Ovary (tissue), 3 donors: ENCODE results near the gene PMS1.

Experiments
- EP300 ChIP-seq: sonication (generic); formaldehyde crosslinking; IDR thresholded peaks from one replicate; pipeline ENCODE4 v1.6.1; 2017; ENCODE audit warnings: antibody characterized with exemption
- POLR2A ChIP-seq: fragments of 450-650 bp; IDR thresholded peaks from one replicate; pipeline ENCODE4 v1.6.1; 2017; ENCODE audit warnings: antibody characterized with exemption, mild to moderate bottlenecking, moderate library complexity
- TF ChIP-seq, protein P1 (sequence below), 3 donors: fragments of 450-650 bp in 2 of 3; fragments of 200-600 bp in 1 of 3; IDR thresholded peaks; one replicate each; pipeline versions ENCODE4 v1.5.1 to v1.8.0; 2016 to 2022; ENCODE audit warnings: antibody characterized with exemption in 3 of 3, mild to moderate bottlenecking in 1 of 3
- donor health status: DM: no; HTN: no; CAD: no.

DNA sequence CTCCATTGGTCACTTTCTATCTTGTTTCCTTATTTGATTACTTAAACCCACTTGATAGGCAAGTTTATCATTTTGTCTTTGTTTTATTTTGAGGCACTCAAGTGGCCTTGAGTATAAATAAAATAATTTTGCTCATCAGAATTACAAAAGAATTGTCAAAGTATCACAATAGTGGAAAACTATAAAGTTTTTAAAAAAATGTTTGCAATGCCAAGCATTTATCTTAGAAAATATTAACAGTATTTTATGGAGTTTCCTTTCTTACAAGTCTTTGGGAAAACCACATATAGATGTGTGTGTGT, 14.7 kb downstream of the PMS1 start:
- TF ChIP-seq, protein P1, sequence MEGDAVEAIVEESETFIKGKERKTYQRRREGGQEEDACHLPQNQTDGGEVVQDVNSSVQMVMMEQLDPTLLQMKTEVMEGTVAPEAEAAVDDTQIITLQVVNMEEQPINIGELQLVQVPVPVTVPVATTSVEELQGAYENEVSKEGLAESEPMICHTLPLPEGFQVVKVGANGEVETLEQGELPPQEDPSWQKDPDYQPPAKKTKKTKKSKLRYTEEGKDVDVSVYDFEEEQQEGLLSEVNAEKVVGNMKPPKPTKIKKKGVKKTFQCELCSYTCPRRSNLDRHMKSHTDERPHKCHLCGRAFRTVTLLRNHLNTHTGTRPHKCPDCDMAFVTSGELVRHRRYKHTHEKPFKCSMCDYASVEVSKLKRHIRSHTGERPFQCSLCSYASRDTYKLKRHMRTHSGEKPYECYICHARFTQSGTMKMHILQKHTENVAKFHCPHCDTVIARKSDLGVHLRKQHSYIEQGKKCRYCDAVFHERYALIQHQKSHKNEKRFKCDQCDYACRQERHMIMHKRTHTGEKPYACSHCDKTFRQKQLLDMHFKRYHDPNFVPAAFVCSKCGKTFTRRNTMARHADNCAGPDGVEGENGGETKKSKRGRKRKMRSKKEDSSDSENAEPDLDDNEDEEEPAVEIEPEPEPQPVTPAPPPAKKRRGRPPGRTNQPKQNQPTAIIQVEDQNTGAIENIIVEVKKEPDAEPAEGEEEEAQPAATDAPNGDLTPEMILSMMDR (IDR thresholded peaks at IDR 0.05) = no peak
- TF ChIP-seq POLR2A (no peak), EP300 (no peak)
